HFF-Myc (cell line): ENCODE measurements around the gene CPSF4L.

Experiments
- DNase-seq: peaks from one replicate; pipeline ENCODE4 v3.0.0-alpha.2; 2011; ENCODE audit warnings: low read depth; ENCODE audit errors: extremely low read depth
- H3K4me3 ChIP-seq: replicated peaks from 2 replicates; pipeline ENCODE4 v1.5.1; 2011; ENCODE audit warnings: low read depth, mild to moderate bottlenecking, control low read depth, low read length
- TF ChIP-seq, protein P1 (sequence below): IDR thresholded peaks from 2 replicates; pipeline ENCODE4 v1.5.1; 2012; ENCODE audit warnings: mild to moderate bottlenecking, low read depth, low read length, control low read depth; ENCODE audit errors: missing control alignments

CPSF4L gene

DNA sequence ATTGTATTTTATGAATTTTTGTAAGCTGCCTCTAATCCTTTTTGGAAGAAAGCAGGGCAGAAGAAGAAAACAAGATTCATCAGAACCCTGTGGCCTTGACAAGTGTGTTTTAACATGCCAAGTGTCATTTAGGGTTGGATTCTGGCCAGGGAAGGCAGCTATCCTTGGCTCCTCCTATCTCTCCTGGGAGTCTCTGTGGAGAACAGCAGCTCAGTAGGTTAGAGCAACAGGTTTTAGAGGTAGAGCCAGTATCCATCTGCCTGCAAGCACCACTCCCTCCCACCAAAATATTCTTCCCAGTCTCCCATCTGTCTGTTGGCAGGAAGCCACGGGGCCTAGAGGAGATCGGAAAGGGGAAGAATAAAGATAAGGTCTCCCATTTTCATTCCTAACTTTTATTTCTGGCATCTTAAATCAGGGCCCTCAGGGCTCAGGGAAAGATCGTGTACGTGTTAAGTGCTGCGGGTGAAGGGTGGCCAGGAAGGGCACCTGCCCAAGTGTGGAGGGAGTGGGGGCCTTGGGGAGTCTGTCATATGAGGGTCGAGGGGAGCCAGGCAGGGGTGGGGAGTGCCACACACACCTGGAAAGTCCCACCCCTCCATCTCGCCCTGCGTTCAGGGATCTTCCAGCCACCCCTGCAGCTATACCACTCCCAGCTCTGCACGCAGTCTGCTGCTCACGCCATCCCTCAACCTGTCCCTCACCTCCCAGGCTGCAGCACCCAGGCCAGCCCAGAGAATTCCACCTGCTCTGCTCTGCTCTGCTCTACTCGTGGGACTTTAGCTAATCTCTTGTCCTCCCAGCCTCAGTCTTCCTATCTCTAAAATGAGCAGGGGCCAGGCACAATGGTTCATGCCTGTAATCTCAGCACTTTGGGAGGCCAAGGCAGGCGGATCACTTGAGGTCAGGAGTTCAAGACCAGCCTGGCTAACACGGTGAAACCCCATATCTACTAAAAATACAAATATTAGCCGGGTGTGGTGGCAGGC is 17.1 kb upstream of the CPSF4L start:
- DNase-seq, result no peak
- H3K4me3 ChIP-seq, result no peak overlapping the region
- TF ChIP-seq, protein P1, sequence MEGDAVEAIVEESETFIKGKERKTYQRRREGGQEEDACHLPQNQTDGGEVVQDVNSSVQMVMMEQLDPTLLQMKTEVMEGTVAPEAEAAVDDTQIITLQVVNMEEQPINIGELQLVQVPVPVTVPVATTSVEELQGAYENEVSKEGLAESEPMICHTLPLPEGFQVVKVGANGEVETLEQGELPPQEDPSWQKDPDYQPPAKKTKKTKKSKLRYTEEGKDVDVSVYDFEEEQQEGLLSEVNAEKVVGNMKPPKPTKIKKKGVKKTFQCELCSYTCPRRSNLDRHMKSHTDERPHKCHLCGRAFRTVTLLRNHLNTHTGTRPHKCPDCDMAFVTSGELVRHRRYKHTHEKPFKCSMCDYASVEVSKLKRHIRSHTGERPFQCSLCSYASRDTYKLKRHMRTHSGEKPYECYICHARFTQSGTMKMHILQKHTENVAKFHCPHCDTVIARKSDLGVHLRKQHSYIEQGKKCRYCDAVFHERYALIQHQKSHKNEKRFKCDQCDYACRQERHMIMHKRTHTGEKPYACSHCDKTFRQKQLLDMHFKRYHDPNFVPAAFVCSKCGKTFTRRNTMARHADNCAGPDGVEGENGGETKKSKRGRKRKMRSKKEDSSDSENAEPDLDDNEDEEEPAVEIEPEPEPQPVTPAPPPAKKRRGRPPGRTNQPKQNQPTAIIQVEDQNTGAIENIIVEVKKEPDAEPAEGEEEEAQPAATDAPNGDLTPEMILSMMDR, result no peak

DNA sequence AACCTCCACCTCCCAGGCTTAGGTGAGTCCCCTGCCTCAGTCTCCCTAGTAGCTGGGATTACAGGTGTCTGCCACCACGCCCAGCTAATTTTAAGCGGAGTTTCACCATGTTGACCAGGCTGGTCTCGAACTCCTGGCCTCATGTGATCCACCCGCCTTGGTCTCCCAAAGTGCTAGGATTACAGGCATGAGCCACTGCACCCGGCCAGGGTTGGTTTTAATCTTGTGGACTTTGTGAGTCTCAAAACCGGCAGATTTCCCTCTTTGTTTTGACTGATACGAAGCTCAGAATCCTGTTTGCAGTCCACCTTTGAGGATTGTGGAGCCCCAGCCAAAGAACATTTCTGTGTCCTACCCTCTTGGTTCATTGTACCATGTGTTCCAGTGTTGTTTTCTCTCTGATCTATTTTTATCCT is 16.4 kb upstream of the CPSF4L start:
- no peak overlapping the region for H3K4me3 ChIP-seq
- TF ChIP-seq, protein P1, result no peak
- no peak for DNase-seq

DNA sequence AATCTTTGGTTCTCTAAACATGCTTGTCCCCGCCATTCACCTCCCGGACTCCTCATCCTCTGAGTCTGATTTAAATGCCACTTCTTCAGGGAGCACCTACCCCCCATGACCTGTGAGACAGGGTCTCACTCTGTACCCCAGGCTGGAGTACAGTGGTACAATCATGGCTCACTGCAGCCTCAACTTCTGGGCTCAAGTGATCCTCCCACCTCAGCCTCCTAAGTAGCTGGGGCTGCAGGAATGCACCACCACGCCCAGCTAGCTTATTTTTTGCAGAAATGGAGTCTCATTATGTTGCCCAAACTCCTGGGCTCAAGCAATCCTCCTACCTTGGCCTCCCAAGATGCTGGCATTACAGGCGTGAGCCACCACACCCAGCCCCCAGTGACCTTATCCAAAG is 12.8 kb upstream of the CPSF4L start:
- TF ChIP-seq, protein P1, result no peak
- no peak for DNase-seq

DNA sequence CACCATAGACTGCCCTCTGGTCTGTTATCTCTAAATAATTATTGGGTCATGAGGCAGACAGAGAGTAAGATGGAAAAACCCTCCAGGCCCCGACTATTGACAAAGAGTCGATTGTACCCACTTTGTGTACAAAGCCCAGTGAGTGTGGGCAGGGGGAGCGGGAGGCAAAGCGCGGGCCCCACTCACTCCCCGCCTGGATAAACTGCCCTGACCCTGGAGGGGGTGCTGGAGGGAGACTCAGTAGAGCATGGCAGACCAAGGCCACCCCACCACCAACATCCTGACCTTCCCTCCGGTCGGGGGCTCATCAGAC is 11.2 kb upstream of the CPSF4L start:
- TF ChIP-seq, protein P1, result no peak

More for the DNA sequence above, 12.8 kb upstream of the CPSF4L start:
- H3K4me3 ChIP-seq, result no peak overlapping the region

DNA sequence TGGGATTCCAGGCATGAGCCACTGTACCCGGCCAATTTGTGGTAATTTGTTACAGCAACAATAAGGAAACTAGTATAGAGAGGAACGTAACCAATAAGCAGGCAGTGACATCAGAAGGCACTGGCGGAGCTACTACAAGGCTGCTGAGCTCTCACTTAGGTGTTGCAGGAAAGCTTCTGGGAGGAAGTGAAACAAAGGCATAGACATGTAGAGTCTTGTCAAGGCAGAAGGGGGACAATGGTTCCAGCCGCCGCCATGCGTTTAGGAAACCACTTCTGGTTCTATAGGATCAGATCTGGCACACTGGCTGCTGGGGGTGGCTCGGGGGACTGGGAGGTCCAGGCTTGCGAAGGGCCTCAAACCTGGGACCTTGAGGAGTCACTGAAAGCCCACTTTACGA is 9.4 kb upstream of the CPSF4L start:
- TF ChIP-seq, protein P1, result no peak
- no peak overlapping the region for H3K4me3 ChIP-seq
- DNase-seq, result no peak

More for the DNA sequence above, 11.2 kb upstream of the CPSF4L start:
- no peak overlapping the region for H3K4me3 ChIP-seq
- DNase-seq, result no peak

DNA sequence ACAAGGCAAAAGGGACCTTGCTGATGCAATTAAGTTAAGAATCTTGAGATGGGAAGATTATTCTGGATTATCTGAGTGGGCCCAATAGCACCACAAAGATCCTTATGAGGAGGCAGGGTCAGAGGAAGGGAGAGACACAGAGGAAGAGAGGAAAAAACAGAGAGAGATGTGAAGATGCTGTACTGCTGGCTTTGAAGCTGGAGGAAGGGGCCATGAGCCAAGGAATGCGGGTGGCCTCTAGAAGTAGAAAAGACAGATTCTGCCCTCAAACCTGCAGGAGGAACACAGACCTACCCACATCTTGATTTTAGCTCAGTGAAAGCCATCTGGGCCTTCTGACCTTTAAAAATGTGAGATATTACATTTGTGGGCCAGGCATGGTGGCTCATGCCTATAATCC is 8.1 kb upstream of the CPSF4L start:
- TF ChIP-seq, protein P1, result no peak
- H3K4me3 ChIP-seq, result no peak overlapping the region
- DNase-seq, result no peak
